ENCODE data around the gene DISC1. TPM values are rescaled to one million over a fixed set of nuclear protein-coding genes. Genes with fewer than 3 reads are reported as not detected.

Gene DISC1
- total RNA-seq, 1 donor from 2014 or later: 4.7 TPM

DNA sequence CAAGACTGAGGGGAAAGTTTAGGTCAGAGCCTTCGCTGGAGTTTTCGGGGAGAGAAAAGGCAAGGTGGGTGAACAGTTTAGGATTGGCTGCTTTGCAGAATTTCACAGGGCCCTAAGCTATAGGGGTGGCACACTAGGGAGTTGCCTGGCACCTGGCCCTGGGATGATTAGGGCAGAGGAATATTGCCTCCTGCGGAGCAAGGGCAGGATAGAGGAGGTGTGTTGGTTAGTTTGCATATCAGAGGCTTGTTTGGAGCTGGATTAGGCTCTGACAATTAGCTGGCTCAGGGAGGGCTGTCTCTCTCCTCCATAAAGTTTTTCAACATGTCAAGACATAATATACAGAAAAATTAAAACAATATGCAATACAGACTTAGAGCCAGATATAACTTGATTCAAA lies 436.4 kb downstream of the DISC1 start:
- H3K4me3 Mint-ChIP-seq: no peak overlapping the region
- TF ChIP-seq, protein P1, sequence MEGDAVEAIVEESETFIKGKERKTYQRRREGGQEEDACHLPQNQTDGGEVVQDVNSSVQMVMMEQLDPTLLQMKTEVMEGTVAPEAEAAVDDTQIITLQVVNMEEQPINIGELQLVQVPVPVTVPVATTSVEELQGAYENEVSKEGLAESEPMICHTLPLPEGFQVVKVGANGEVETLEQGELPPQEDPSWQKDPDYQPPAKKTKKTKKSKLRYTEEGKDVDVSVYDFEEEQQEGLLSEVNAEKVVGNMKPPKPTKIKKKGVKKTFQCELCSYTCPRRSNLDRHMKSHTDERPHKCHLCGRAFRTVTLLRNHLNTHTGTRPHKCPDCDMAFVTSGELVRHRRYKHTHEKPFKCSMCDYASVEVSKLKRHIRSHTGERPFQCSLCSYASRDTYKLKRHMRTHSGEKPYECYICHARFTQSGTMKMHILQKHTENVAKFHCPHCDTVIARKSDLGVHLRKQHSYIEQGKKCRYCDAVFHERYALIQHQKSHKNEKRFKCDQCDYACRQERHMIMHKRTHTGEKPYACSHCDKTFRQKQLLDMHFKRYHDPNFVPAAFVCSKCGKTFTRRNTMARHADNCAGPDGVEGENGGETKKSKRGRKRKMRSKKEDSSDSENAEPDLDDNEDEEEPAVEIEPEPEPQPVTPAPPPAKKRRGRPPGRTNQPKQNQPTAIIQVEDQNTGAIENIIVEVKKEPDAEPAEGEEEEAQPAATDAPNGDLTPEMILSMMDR (conservative IDR thresholded peaks at IDR 0.05): no peak
- no peaks in the 10 kb centered on the region for H3K9me3 Mint-ChIP-seq
- no peaks in the 10 kb centered on the region for H3K4me1 Mint-ChIP-seq (ENCODE audit: unreplicated experiment)
- no peak overlapping the region for H3K27ac Mint-ChIP-seq
- peaks cover 14% of the 10 kb centered on the region for H3K27me3 Mint-ChIP-seq
- no peaks in the 10 kb centered on the region for H3K36me3 Mint-ChIP-seq
- DNase-seq (ENCODE audit: extremely low spot score, unreplicated experiment): no peak

DNA sequence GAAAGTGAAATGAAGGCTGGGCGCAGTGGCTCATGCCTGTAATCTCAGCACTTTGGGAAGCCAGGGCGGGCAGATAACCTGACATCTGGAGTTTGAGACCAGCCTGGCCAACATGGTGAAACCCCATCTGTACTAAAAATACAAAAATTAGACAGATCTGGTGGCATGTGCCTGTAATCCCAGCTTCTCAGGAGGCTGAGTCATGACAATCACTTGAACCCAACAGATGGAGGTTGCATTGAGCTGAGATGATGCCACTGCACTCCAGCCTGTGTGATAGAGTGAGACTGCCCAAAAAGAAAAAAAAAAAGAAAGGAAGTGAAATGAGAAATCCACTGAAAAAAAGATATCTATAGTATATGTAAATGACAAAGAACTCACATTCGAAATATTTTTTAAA lies 439.9 kb downstream of the DISC1 start:
- Mint-ChIP-seq H3K27ac (no peak overlapping the region), H3K4me1 (ENCODE audit: unreplicated experiment) (no peaks in the 10 kb centered on the region), H3K4me3 (no peak overlapping the region), H3K27me3 (peaks cover 10% of the 10 kb centered on the region), H3K36me3 (no peaks in the 10 kb centered on the region), H3K9me3 (peaks cover 8% of the 10 kb centered on the region)
- DNase-seq (ENCODE audit: extremely low spot score, unreplicated experiment): no peak
- TF ChIP-seq, protein P1 (conservative IDR thresholded peaks at IDR 0.05): no peak

DNA sequence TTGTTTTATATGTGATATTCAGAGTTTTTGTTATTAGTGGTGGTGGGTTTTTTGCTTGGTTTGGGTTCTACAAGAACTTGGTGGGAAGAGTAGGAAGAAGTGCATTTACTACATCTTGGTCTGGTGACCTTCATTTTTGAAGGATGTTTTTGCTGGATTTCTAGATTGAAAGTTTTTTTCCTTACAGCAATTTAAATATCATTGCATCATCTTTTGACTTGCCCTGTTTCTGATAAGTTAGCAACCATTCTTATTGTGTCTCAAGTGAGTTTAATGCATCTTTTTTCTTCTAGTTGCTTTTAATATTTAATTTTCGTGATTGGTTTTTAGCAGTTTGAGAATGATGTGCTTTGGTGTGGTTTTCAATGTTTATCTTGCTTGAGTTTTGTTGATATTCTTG lies 447.7 kb downstream of the DISC1 start:
- no peak overlapping the region for H3K4me3 Mint-ChIP-seq
- no peaks in the 10 kb centered on the region for H3K4me1 Mint-ChIP-seq (ENCODE audit: unreplicated experiment)
- H3K36me3 Mint-ChIP-seq: no peaks in the 10 kb centered on the region
- no peak for DNase-seq (ENCODE audit: extremely low spot score, unreplicated experiment)
- TF ChIP-seq, protein P1 (conservative IDR thresholded peaks at IDR 0.05): no peak
- H3K9me3 Mint-ChIP-seq: peaks cover 8% of the 10 kb centered on the region
- no peak overlapping the region for H3K27ac Mint-ChIP-seq
- peaks cover 4% of the 10 kb centered on the region for H3K27me3 Mint-ChIP-seq

DNA sequence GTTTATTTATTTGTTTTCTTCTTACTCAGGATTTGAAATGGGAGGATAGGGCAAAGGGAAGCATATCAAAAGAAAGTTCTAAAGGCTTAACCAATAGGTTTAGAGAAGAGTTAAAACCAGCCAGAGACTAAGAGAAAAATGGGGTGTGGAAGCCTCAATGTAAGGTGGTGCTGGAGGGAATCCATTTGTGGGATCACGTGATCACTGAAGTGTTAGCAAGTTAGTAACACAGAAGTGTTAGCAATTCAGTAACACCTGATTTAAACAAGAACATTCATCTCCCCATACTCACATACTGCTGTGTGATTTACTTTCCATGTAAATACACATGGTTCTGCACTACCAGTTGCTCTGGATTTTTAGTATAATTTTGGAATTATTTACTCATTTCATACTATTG lies 451.2 kb downstream of the DISC1 start:
- peaks cover 18% of the 10 kb centered on the region for H3K27me3 Mint-ChIP-seq
- H3K36me3 Mint-ChIP-seq: no peaks in the 10 kb centered on the region
- H3K4me3 Mint-ChIP-seq: no peak overlapping the region
- DNase-seq (ENCODE audit: extremely low spot score, unreplicated experiment): no peak
- H3K27ac Mint-ChIP-seq: no peak overlapping the region
- H3K4me1 Mint-ChIP-seq (ENCODE audit: unreplicated experiment): no peaks in the 10 kb centered on the region
- peaks cover 5% of the 10 kb centered on the region for H3K9me3 Mint-ChIP-seq
- TF ChIP-seq, protein P1 (conservative IDR thresholded peaks at IDR 0.05): no peak

DNA sequence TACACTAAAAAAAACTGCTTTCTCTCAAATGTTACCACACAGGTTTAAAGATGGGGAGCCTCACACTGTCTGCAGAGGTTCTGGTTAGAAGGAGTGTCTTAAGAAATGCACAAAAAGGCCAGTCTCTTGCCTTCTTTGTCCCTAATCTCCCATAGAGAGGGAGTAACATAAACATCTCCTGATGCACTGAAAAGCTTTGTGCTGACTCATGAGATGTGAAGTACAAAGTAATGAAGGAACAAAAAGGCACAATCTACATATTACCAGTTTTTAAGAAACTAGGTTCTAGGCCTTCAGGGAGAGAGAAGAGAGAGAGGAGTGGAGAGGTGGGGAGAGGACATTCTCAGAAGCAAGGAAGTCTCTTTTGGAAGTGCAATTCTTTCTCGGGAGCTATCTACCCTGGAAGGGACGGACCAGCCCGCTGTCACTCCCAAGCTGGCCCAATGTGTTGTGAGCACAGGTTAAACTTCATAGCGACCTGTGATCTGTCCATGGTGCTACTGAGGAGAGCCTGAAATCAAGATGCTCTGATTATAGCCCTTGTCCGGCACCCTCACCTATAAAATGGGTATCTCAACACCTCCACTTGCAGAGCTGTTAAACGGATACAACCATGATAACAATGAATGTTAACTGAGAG lies 458.1 kb downstream of the DISC1 start:
- no peak overlapping the region for H3K27ac Mint-ChIP-seq
- peaks cover under 1% of the 10 kb centered on the region for H3K9me3 Mint-ChIP-seq
- no peaks in the 10 kb centered on the region for H3K4me1 Mint-ChIP-seq (ENCODE audit: unreplicated experiment)
- H3K36me3 Mint-ChIP-seq: no peaks in the 10 kb centered on the region
- peaks cover 9% of the 10 kb centered on the region for H3K27me3 Mint-ChIP-seq
- no peak overlapping the region for H3K4me3 Mint-ChIP-seq
- TF ChIP-seq, protein P1 (conservative IDR thresholded peaks at IDR 0.05): no peak
- DNase-seq (ENCODE audit: extremely low spot score, unreplicated experiment): no peak
